Activated CD4-positive, CD25-positive, alpha-beta regulatory T cell treated with anti-CD3 and anti-CD28 coated beads, Interleukin-2, amount 50 U/mL, for 72 hours (primary cell): ENCODE results near the gene PWWP2B.
"Not testable (repeated sequence)": the region's sequence is repeated elsewhere in the genome, so short reads cannot be mapped to it uniquely, and the experiment has no call there.

Experiments used
- DNase-seq: peaks from one replicate; pipeline ENCODE4 v3.0.0; 2021

PWWP2B gene

GRCh38 chr10:132382231-132382922 is 14.6 kb upstream of the PWWP2B start:
- DNase-seq: peak; percentile 18

- no peak for DNase-seq
Observed at GRCh38 chr10:132383101-132383500, 13.9 kb upstream of the PWWP2B start.

- peak; percentile 23 for DNase-seq
Observed at GRCh38 chr10:132383751-132384196, 13.2 kb upstream of the PWWP2B start.

- peak; percentile 26 for DNase-seq
Observed at GRCh38 chr10:132384618-132385388, 12.2 kb upstream of the PWWP2B start.

GRCh38 chr10:132385389-132385667 is 11.7 kb upstream of the PWWP2B start:
- DNase-seq: no peak

GRCh38 chr10:132385721-132386418 is 11.1 kb upstream of the PWWP2B start:
- DNase-seq: peak; percentile 28

- no peak for DNase-seq
Observed at GRCh38 chr10:132386419-132386831, 10.6 kb upstream of the PWWP2B start.

- DNase-seq: not testable (repeated sequence)
Observed at GRCh38 chr10:132386896-132387295, 10.1 kb upstream of the PWWP2B start.

- DNase-seq: peak; percentile 77
Observed at GRCh38 chr10:132387764-132388210, 9.2 kb upstream of the PWWP2B start.

- peak; percentile 33 for DNase-seq
Observed at GRCh38 chr10:132388891-132389432, 8.0 kb upstream of the PWWP2B start.

- DNase-seq: peak; percentile 29
Observed at GRCh38 chr10:132389433-132390169, 7.4 kb upstream of the PWWP2B start.

- no peak for DNase-seq
Observed at GRCh38 chr10:132390170-132390920, 6.7 kb upstream of the PWWP2B start.

- peak; percentile 25 for DNase-seq
Observed at GRCh38 chr10:132390921-132391675, 5.9 kb upstream of the PWWP2B start.

GRCh38 chr10:132391676-132392020 is 5.4 kb upstream of the PWWP2B start:
- DNase-seq: peak; percentile 28

GRCh38 chr10:132392184-132392800 is 4.7 kb upstream of the PWWP2B start:
- DNase-seq: no peak

GRCh38 chr10:132392811-132393694 is 3.9 kb upstream of the PWWP2B start:
- no peak for DNase-seq

- DNase-seq: no peak
Observed at GRCh38 chr10:132393695-132394181, 3.3 kb upstream of the PWWP2B start.

GRCh38 chr10:132394201-132394811 is 2.7 kb upstream of the PWWP2B start:
- DNase-seq: no peak
